Activated T-helper 9 cell treated with anti-CD3 and anti-CD28 coated beads, Interleukin-2, amount 50 U/mL, for 16 hours (primary cell): Measurements from ENCODE around the gene SLC17A5.
"Not testable (repeated sequence)": the region's sequence is repeated elsewhere in the genome, so short reads cannot be mapped to it uniquely, and the experiment has no call there.

Experiments used
- DNase-seq: peaks from one replicate; pipeline ENCODE4 v3.0.0-alpha.2; 2020; ENCODE audit warnings: low read depth

The SLC17A5 gene

DNA sequence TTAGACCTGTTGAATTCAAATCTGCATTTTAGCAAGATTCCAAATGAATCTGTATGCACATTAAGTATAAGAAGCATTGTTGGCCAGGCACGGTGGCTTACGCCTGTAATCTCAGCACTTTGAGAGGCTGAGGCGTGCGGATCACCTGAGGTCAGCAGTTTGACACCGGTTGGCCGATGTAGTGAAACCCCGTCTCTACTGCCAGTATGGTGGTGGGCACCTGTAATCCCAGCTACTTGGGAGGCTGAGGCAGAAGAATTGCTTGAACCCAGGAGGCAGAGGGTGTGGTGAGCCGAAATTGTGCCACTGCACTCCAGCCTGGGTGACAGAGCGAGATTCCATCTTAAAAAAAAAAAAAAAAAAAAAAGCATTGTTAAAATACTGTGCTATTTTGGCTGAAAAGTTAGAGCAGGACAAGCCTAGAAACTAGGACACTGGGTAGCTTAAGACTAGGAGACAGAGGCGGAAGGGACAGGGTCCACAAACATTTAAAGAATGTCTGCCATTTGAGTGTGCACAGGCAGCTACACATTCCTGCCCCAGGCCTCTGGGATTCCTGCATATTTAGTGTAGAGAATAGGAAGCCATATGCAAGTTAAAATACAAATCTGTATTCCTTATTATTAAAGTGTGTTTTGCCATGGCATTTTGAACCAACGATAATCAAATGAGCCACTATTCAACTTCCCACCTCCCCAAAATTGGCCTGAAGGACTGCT is 87.9 kb downstream of the SLC17A5 start:
- DNase-seq: no peak

DNA sequence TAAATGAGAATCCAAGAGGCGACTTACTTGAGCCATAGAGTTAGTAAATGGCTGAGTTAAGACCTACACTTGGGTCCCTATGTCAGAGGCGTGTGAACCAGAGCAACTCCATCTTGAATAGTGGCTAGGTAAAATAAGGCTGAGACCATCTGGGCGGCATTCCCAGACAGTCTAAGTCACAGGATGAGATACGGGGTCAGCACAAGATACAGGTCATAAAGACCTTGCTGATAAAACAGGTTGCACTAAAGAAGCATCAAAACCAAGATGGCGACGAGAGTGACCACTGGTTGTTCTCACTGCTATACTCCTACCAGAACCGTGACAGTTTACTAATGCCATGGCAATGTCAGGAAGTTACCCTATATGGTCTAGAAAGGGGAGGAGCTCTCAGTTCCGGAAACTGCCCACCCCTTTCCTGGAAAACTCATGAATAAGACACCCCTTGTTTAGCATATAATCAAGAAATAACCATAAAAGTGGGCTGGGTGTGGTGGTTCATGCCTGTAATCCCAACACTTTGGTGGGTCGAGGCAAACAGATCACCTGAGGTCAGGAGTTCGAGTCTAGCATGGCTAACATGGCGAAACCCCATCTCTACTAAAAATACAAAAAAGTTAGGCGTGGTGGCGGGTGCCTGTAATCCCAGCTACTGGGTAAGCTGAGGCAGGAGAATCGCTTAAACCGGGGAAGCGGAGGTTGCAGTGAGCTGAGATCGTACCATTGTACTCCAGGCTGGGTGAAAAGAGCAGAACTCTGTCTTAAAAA is 89.0 kb downstream of the SLC17A5 start:
- no peak for DNase-seq

DNA sequence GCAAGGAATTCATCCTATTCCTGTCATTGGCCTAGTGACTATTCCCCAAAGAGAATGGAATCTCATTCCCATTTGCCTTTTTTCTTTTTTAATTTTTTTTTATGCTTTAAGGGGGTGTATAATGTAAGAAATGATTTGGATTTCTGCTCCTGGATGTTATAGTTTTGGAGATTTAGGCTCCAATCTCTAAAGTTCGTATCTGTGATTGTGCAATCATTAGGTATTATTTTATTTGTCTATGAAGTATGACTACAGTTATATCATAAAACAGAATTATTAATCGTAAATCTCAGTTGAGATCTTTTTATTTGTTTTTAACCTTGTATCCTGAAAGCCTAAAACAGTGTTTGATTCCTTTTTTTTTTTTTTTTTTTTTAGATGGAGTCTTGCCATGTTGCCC is 91.2 kb downstream of the SLC17A5 start:
- DNase-seq: no peak

DNA sequence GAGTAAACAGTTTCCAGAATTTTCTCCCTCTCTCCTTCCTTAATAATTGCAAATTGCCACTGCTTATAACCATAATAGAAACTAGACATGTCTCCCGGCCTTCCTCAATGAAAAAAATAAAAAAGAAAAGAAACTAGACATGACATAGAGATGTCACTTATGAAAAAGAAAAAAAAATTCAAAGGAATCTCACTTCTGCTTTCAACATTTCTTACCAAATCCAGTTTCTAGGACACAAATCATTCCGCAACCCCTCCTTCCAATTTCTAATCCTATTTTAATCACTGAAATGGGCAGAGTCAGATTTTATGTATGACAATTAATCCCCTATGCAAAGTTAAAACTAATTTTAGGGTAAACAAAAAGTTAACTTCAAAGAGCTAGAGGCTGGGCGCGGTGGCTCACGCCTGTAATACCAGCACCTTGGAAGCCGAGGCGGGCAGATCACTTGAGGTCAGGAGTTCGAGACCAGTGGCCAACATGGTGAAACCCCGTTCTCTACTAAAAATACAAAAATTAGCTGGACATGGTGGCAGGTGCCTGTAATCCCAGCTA is 92.9 kb downstream of the SLC17A5 start:
- DNase-seq: no peak

DNA sequence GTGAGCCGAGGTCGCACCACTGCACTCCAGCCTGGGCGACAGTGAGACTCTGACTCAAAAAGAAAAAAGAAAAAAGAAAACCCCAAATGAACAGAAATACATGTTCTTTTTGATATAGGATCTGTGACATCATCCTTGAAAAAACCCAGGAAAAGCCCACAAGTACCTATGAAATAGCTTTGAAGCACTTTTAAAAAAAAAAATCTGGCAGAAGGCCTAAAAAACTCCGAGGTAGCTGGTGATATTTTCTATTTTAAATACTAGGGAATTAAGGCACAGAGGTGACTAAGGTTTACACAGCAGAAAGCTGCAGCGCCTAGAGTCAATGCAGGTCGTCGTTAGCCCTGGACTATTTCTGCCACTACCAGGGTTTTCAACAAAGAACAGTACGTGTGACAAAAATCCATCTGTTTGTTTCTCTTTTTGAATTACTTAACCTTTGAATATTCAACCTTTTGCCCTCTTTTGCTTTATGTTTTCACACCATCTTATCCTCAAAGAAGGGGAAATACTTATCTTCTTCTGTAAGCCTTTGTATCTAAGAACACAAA is 93.5 kb downstream of the SLC17A5 start:
- DNase-seq: no peak

DNA sequence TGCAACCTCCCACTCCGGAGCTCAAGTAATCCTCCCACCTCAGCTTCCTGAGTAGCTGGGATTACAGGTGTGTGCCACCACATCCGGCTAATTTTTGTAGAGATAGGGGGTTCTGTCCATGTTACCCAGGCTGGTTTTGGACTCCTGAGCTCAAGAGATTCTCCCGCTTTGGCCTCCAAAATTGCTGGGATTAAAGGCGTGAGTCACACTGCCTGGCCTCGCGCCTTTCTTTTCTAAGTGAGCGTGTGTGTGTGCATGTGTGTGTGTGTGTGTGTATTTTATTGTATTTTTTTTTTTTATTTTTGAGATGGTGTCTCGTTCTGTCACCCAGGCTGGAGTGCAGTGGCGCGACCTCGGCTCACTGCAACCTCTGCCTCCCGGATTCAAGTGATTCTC is 94.4 kb downstream of the SLC17A5 start:
- DNase-seq: not testable (repeated sequence)

DNA sequence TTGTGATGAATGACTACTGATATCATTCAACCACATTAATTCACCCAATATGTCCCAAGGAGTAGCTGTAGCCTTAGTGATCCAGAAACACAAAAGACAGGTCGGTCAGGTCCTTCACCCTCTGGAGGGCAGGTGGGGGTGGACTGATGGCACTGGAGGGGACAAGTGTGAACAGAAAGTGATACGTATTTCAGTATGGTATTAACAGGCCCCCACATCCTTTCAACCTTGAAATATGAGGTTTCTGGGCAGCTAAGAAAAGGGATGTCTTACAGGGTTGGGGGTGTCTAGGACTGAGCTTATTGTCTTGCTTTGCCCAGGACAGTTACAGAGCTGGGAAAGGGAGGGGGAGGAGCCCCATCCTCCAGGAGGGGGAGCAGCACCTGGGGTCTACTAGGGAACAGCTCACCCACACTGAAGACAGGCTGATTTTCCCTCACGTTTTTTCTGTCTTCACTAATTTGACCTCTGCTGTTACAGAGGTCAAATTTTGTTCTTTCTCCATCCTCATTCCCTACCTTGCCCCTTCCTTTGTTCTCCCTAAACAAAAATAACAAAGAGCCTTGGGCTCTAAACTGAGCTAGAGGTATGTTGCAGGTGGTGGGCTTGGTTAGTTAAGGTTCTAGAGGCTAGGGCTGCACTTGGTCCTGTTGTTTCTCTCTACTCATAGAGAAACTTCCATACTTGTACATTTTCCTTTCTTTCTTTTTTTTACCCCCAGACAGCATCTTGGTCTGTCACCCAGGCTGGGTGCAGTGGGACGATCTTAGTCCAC is 95.0 kb downstream of the SLC17A5 start:
- DNase-seq: no peak

DNA sequence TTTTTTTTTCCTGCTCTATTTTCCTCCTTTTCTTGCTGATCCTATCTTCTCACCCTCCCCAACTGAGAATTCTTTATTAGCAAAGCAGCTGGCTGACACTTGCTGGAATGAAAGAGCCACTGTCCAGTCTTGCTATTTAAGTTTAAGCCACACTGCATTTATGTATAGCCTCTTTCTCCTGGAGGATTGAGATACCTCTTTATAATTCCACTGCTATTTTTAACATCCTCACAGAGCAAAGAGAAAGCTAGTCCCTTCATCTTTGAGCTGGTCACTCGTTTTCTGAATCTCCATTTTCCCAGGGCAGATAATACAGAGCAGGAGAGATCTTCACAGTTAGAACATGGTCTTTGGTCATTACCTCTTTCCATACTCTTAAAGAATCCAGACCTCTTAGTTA is 97.0 kb downstream of the SLC17A5 start:
- no peak for DNase-seq

DNA sequence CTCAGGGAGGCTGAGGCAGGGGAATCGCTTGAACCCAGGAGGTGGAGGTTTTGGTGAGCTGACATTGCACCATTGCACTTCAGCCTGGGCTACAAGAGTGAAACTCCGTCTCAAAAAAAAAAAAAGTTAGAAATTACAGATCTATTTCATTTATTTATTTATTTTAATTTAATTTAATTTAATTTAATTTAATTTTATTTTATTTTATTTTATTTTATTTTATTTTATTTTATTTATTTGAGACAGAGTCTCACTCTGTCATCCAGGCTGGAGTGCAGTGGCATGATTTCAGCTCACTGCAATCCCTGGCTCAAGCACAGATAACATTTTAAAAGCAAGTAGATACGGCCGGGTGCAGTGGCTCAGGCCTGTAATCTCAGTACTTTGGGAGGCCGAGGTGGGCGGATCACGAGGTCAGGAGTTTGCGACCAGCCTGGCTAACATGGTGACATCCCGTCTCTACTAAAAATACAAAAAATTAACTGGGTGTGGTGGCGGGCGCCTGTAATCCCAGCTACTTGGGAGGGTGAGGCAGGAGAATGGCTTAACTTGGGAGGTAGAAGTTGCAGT is 98.3 kb downstream of the SLC17A5 start:
- DNase-seq: not testable (repeated sequence)

DNA sequence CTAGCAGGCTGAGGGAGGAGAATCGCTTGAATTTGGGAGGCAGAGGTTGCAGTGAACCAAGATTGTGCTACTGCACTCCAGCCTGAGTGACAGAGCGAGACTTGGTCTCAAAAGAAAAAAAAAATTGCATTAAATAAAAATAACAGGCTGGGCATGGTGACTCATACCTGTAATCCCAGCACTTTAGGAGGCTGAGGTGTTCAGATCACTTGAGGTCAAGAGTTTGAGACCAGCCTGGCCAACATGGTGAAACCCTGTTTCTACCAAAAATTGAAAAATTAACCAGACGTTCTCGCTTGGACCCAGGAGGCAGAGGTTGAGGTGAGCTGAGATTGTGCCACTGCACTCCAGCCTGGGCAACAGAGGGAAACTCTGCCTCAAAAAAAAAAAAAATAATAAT is 102.7 kb downstream of the SLC17A5 start:
- DNase-seq: not testable (repeated sequence)

DNA sequence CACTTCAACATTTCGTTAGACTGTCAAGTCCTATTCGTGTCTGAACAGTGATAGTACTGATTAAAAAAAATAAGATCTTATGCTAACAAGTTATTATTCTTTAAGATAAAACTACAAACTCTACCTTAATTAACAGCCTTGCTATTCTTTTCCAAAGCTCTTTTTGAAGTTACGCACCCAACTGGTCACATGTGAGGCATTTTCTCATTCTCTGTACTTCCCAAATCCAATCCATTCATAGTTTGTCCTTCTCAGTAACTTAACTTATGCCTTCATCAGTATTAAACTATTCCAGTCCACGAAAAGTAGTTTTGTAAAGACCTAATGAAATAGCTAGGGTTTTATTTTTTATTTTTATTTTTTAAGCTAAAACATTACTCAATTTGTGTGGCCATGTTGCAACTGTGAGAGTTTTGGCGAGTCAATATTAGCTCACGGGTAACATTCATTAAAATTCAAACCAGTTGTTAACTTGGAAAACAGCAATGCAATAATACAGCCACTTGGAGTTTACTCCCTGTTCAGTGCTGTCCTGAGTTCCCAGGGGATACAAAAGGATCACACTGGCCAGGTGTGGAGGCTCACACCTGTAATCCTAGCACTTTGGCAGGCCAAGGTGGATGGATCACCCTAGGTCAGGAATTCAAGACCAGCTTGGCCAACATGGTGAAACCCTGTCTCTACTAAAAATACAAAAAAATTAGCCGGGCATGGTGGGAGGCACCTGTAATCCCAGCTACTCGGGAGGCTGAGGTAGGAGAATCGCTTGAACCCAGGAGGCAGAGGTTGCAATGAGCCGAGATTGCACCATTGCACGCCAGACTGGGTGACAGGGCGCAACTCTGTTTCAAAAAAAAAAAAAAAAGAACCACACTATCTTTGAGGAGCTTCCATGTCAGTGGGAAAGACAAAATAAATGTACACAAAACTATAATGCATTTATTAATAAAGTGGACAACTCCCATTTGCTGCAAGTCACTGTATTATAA is 105.0 kb downstream of the SLC17A5 start:
- no peak for DNase-seq

DNA sequence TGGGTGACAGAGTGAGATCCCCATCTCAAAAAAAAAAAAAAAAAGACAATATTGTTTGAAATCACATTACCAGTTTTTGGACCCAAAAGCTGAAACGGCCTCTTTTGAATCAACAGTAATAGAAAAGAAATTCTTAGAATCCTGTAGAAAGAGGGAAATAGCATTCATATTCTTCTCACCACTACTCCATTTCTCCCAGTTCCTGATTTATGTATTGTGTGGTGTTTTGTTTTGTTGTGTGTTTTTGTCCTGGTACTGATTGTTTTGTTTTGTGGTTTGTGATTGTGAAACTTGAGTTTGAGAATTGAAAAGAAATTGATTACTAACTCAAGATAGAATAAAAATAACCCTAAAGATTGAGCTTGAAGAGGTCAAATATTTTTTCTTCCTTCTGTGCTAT is 106.8 kb downstream of the SLC17A5 start:
- no peak for DNase-seq
